ENCODE data around the gene NSUN7. TPM values are rescaled to one million over a fixed set of nuclear protein-coding genes. Genes with fewer than 3 reads are reported as not detected.

The NSUN7 gene
- total and polyA plus RNA-seq, 2 of the 13 experiments (the other 11 are each of a cell fraction or from before 2014, with no cell fraction given): 0.05 TPM; not detected in 1

GRCh38 chr4:40811956-40812355 is 62.2 kb downstream of the NSUN7 start (continued):
- no peak for TF ChIP-seq MEIS2 (CRISPR knock-in tag; IDR thresholded peaks at IDR 0.05)

- Histone ChIP-seq H3K9me3 (ENCODE audit: low read length) (no peaks in the 10 kb centered on the region), H3K79me2 (ENCODE audit: insufficient read depth, low read length) (no peaks in the 10 kb centered on the region), H3K4me3 (replicated peaks in 1 of 3; ENCODE audit: insufficient read depth in 1 of 3, low read depth in 2 of 3, low read length in 3 of 3) (no peak overlapping the region), H4K20me1 (ENCODE audit: insufficient read depth, low read length) (no peaks in the 10 kb centered on the region), H3K36me3 (replicated peaks in 1 of 2; ENCODE audit: control insufficient read depth in 1 of 2, insufficient read depth in 2 of 2, low read length in 2 of 2) (peaks cover 2 to 14% of the 10 kb centered on the region in 2 experiments; a peak in 4 of 5 replicates), H3K4me2 (ENCODE audit: low read depth, low read length) (no peak overlapping the region), H2AFZ (ENCODE audit: low read length) (no peak overlapping the region), H3K4me1 (ENCODE audit: insufficient read depth, low read length) (peaks cover 5% of the 10 kb centered on the region), H3K27me3 (ENCODE audit: control insufficient read depth in 1 of 2, insufficient read depth in 2 of 2, low read length in 2 of 2) (no peaks in the 10 kb centered on the region), H3K9ac (ENCODE audit: insufficient read depth, low read depth, low read length) (no peak overlapping the region), H3K27ac (ENCODE audit: extremely low read length, insufficient read depth, low read length) (no peak overlapping the region)
- WGBS (ENCODE audit: low lambda C conversion rate): 94% methylated on average over 8 of the region's 8 CpGs
- ChIA-PET POLR2A (no interaction called here), CTCF (ENCODE audit: low intra/inter-chr PET ratio, low total read pairs) (no interaction called here)
- no peak for ATAC-seq
- no peak for FAIRE-seq
- intact Hi-C loops (cut with micrococcal nuclease; ENCODE audit: unreplicated experiment) (no loop called here), in situ Hi-C loops (cut with HindIII; ENCODE audit: extremely low pct_ligation_motif_present, low pct_unique_long_range_greater_than_20kb) (no loop called here)
- no peak for TF ChIP-seq DMAP1 (CRISPR knock-in tag; IDR thresholded peaks at IDR 0.05)
- TF ChIP-seq BCL3 (CRISPR knock-in tag; IDR thresholded peaks at IDR 0.05): no peak
- TF ChIP-seq CEBPB (IDR thresholded peaks at IDR 0.05; ENCODE audit: borderline replicate concordance, low read depth, low read length): peak; percentile 19; the same call in 1 of the 2 replicates
- TF ChIP-seq MIER3 (CRISPR knock-in tag; IDR thresholded peaks at IDR 0.05; ENCODE audit: borderline replicate concordance): no peak
- no peak for TF ChIP-seq ZNF703 (CRISPR knock-in tag; IDR thresholded peaks at IDR 0.05; ENCODE audit: borderline replicate concordance)
- no TSS peak for BruUV-seq (replicated peaks)
- DNase-seq (ENCODE audit: low spot score): no peak
These were observed 62.6 kb downstream of the NSUN7 start for GRCh38 chr4:40812386-40812785.

GRCh38 chr4:40812856-40813255 is 63.1 kb downstream of the NSUN7 start:
- no TSS peak for BruUV-seq (replicated peaks)
- no peak overlapping the region for H3K4me3 ChIP-seq (replicated peaks in 1 of 3; ENCODE audit: insufficient read depth in 1 of 3, low read depth in 2 of 3, low read length in 3 of 3)
- no peak for DNase-seq (ENCODE audit: low spot score)
- no peak overlapping the region for H3K27ac ChIP-seq (ENCODE audit: extremely low read length, insufficient read depth, low read length)
- in situ Hi-C loops (cut with HindIII; ENCODE audit: extremely low pct_ligation_motif_present, low pct_unique_long_range_greater_than_20kb) (no loop called here), intact Hi-C loops (cut with micrococcal nuclease; ENCODE audit: unreplicated experiment) (no loop called here)
- 86% methylated on average over 2 of the region's 2 CpGs for WGBS (ENCODE audit: low lambda C conversion rate)
- no peak overlapping the region for H2AFZ ChIP-seq (ENCODE audit: low read length)
- H3K9ac ChIP-seq (ENCODE audit: insufficient read depth, low read depth, low read length): no peak overlapping the region
- ChIA-PET POLR2A (no interaction called here), CTCF (ENCODE audit: low intra/inter-chr PET ratio, low total read pairs) (no interaction called here)
- peaks cover 2 to 14% of the 10 kb centered on the region in 2 experiments; a peak in 4 of 5 replicates for H3K36me3 ChIP-seq (replicated peaks in 1 of 2; ENCODE audit: control insufficient read depth in 1 of 2, insufficient read depth in 2 of 2, low read length in 2 of 2)
- H3K4me2 ChIP-seq (ENCODE audit: low read depth, low read length): no peak overlapping the region
- no peaks in the 10 kb centered on the region for H3K9me3 ChIP-seq (ENCODE audit: low read length)
- H3K4me1 ChIP-seq (ENCODE audit: insufficient read depth, low read length): peaks cover 7% of the 10 kb centered on the region; the same call in 1 of the 2 replicates
- no peaks in the 10 kb centered on the region for H4K20me1 ChIP-seq (ENCODE audit: insufficient read depth, low read length)
- H3K79me2 ChIP-seq (ENCODE audit: insufficient read depth, low read length): no peaks in the 10 kb centered on the region
- no peak for FAIRE-seq
- ATAC-seq: no peak
- no peaks in the 10 kb centered on the region for H3K27me3 ChIP-seq (ENCODE audit: control insufficient read depth in 1 of 2, insufficient read depth in 2 of 2, low read length in 2 of 2)
- TF ChIP-seq ZNF878 (CRISPR knock-in tag; IDR thresholded peaks at IDR 0.05) (no peak), SMAD1 (CRISPR knock-in tag; IDR thresholded peaks at IDR 0.05; ENCODE audit: borderline replicate concordance, low read depth) (no peak), HOXD1 (CRISPR knock-in tag; IDR thresholded peaks at IDR 0.05) (no peak), ZNF281 (CRISPR knock-in tag; IDR thresholded peaks at IDR 0.05; ENCODE audit: borderline replicate concordance) (no peak), DZIP1 (CRISPR knock-in tag; IDR thresholded peaks at IDR 0.05) (no peak)

Data from HepG2 (cell line).